HFFc6 (cell line): ENCODE results near the gene MED13L. TPM values are rescaled to one million over a fixed set of nuclear protein-coding genes. Genes with fewer than 3 reads are reported as not detected.
A peak's percentile ranks its signal among the peaks of the same experiment; 100 is the strongest.
"Not testable (repeated sequence)": the region's sequence is repeated elsewhere in the genome, so short reads cannot be mapped to it uniquely, and the experiment has no call there.

Experiments used
- DNase-seq: peaks from one replicate; pipeline ENCODE4 v3.0.0-alpha.2; 2018
- H3K27ac Mint-ChIP-seq: 2 replicates; pipeline ENCODE4 v1.8.0; 2020; ENCODE audit warnings: mild to moderate bottlenecking, mixed read lengths
- H3K27me3 Mint-ChIP-seq: 2 replicates; pipeline ENCODE4 v1.8.0; 2021; ENCODE audit warnings: mild to moderate bottlenecking, moderate library complexity, mixed read lengths; ENCODE audit not compliant: insufficient read depth
- H3K36me3 Mint-ChIP-seq: 2 replicates; pipeline ENCODE4 v1.8.0; 2021; ENCODE audit warnings: low read depth, mixed read lengths
- H3K4me1 Mint-ChIP-seq: 2 replicates; pipeline ENCODE4 v1.8.0; 2020; ENCODE audit warnings: low read depth, mixed read lengths
- H3K4me3 Mint-ChIP-seq: 2 replicates; pipeline ENCODE4 v1.8.0; 2020; ENCODE audit warnings: mild to moderate bottlenecking, moderate library complexity, mixed read lengths
- H3K9me3 Mint-ChIP-seq: 2 replicates; pipeline ENCODE4 v1.8.0; 2020; ENCODE audit warnings: mild to moderate bottlenecking, mixed read lengths
- total RNA-seq, 6 experiments: library from RNA; stranded (reverse); fragmentation: NEBNext Ultra II Directional; extraction: Animal tissue kit (Norgen Biotek cat#: 25700); gene quantifications; 2 replicates in 1 of 6; 3 replicates in 5 of 6; pipeline ENCODE4 v1.2.3, GENCODE V29; 2021
- TF ChIP-seq, protein P1 (sequence below): fragments of 200-600 bp; sonication (generic); IDR thresholded peaks from 2 replicates; pipeline ENCODE4 v1.5.0; 2021; ENCODE audit warnings: antibody characterized with exemption, mild to moderate bottlenecking

Gene MED13L
- total RNA-seq, 6 experiments from 2014 or later: 74.5 to 84.2 (median 77.7) TPM

DNA sequence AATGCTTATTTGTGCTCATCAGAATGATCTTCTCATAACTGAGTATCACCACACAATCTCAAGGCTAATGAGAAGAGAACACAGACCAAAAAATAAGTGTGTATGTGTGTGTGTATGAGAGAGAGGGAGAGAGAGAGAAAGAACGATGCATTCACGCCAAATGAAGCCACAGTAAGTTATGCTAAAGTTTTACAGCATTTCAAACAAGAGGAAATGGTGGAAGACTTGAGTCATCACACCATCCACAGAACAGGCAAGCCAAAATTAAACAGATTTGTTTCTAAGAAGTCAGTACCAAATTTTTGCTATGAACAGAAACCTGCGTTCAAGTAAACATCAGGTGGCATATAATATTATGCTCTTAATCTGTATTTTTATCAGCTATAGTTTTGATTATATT, 141.2 kb downstream of the MED13L start:
- no peaks in the 10 kb centered on the region; the same call in 1 of the 2 replicates for H3K27me3 Mint-ChIP-seq
- DNase-seq: peak; percentile 67
- peak overlapping the region; percentile 75 for H3K4me3 Mint-ChIP-seq
- no peaks in the 10 kb centered on the region for H3K36me3 Mint-ChIP-seq
- H3K9me3 Mint-ChIP-seq: no peaks in the 10 kb centered on the region
- H3K4me1 Mint-ChIP-seq: peaks cover 86% of the 10 kb centered on the region
- peak overlapping the region; percentile 89 for H3K27ac Mint-ChIP-seq
- TF ChIP-seq, protein P1, sequence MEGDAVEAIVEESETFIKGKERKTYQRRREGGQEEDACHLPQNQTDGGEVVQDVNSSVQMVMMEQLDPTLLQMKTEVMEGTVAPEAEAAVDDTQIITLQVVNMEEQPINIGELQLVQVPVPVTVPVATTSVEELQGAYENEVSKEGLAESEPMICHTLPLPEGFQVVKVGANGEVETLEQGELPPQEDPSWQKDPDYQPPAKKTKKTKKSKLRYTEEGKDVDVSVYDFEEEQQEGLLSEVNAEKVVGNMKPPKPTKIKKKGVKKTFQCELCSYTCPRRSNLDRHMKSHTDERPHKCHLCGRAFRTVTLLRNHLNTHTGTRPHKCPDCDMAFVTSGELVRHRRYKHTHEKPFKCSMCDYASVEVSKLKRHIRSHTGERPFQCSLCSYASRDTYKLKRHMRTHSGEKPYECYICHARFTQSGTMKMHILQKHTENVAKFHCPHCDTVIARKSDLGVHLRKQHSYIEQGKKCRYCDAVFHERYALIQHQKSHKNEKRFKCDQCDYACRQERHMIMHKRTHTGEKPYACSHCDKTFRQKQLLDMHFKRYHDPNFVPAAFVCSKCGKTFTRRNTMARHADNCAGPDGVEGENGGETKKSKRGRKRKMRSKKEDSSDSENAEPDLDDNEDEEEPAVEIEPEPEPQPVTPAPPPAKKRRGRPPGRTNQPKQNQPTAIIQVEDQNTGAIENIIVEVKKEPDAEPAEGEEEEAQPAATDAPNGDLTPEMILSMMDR: no peak

DNA sequence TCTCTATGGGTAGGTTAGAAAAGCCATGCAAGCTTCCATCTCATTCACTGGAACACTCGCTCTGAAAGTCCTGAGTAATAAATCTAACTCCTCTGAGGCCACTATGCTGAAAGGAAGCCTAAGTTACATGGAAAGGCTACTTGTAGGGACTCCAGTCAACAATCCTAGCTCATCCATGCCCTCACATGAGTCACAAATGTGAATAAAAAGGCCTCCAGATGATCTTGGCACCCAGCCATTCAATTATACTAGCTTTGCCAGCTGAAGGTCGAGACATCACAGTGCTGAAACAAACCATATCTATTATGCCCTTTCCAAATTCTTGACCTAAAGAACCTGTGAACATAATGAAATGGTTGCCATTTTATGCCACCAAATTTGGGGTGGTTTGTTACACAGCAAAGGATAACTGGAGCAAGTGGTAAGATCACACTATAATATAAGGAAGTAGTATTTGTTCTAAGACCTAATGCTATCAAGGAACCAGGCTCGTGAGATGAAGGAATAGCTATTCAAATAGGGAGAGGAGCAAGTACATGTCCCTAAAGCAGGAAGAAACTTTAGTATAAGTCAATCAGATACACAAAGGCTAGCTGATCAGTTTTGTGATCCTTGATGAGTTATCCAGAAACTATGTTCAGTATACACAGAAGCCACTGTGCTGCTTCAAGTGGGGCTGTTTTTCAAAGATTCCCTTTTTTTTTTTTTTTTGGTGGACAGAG, 142.1 kb downstream of the MED13L start:
- TF ChIP-seq, protein P1: no peak
- DNase-seq: peak; percentile 64
- Mint-ChIP-seq H3K27me3 (no peaks in the 10 kb centered on the region; the same call in 1 of the 2 replicates), H3K36me3 (no peaks in the 10 kb centered on the region), H3K4me3 (peak overlapping the region; percentile 69), H3K27ac (peak overlapping the region; percentile 89), H3K4me1 (peaks cover 87% of the 10 kb centered on the region), H3K9me3 (no peaks in the 10 kb centered on the region)

DNA sequence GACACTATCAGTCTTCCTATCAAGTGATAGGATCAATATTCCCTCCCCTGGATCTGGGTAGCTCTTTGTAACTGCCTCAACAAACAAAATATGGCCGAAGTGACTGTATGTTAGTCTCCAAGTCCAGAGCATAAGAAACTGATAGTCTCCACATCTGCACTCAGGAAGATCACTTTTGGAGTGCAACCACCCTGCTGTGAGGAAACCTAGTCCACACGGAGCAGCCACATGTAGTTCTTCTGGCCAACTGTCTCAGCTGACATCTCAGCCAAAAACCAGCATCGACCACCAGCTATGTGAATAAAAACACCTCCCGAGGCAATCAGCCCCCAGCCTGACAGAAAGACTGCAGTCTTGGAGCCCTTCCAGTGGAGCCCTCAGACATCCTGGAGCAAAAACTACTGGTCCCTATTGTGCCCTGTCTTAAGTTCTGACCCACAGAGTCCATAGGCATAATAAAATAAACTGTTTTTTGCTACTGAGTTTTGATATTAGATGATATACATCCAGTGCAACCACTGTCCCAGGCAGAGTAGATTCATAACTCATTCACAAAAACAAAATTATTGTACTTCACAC, 143.8 kb downstream of the MED13L start:
- no peak for DNase-seq
- TF ChIP-seq, protein P1: no peak
- Mint-ChIP-seq H3K27me3 (no peaks in the 10 kb centered on the region; the same call in 1 of the 2 replicates), H3K4me3 (peak overlapping the region; percentile 34; the same call in 1 of the 2 replicates), H3K4me1 (peaks cover 90% of the 10 kb centered on the region), H3K9me3 (no peaks in the 10 kb centered on the region), H3K27ac (peak overlapping the region; percentile 55), H3K36me3 (no peaks in the 10 kb centered on the region)

DNA sequence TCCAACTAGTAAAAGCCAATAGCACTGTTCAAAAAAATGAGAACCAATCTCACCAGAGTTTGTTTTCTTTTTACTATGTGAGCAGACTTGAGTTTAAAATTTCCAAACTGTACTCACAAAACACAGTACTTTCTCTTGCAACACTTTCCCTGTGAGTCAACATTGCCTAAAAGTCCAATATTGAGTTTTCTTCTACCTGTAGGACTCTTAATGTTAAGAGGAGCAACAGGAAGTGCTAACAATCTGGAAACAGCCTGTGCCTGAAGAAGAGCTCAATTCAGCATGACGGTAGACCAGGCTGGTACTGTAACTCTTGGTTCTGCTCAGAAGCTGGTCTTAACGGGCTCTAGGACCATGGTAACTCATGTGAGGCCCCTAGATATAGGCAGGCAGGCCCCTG, 144.3 kb downstream of the MED13L start:
- Mint-ChIP-seq H3K4me3 (no peak overlapping the region), H3K9me3 (no peaks in the 10 kb centered on the region), H3K27me3 (no peaks in the 10 kb centered on the region; the same call in 1 of the 2 replicates), H3K27ac (no peak overlapping the region), H3K36me3 (no peaks in the 10 kb centered on the region), H3K4me1 (peaks cover 89% of the 10 kb centered on the region)
- no peak for DNase-seq
- TF ChIP-seq, protein P1: no peak

DNA sequence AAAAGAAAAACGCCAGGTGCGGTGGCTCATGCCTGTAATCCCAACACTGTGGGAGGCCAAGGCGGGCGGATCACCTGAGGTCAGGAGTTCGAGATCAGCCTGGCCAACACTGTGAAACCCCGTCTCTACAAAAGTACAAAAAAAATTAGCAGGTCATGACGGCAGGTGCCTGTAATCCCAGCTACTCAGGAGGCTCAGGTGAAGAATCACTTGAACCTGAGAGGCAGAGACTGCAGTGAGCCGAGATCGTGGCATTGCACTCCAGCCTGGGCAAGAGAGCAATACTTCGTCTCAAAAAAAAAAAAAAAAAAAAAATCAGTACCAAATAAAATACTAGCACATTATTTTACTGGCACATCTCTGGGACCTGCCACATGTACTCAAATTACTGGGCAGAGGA, 145.5 kb downstream of the MED13L start:
- not testable (repeated sequence) for H3K27ac Mint-ChIP-seq, H3K9me3 Mint-ChIP-seq, H3K27me3 Mint-ChIP-seq, H3K36me3 Mint-ChIP-seq, DNase-seq, H3K4me3 Mint-ChIP-seq
- H3K4me1 Mint-ChIP-seq: peaks cover 88% of the 10 kb centered on the region

DNA sequence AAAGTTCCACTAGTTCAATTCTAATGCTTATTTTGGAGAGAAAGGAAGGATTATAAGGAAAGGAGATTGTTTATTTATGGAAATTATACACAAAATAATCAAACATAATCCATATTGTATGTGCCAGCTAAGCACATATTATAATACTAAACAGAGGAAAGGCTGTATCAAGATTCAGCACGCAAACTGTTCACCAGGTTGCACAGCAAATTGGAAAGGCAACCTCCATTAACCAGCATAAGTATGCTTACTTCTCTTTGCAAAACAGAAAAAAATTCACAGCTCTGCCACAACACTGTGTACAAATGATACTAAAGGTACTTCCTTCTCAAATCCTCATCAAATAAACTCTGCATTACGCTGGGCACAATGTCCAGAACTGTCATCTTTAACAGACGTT, 146.3 kb downstream of the MED13L start:
- DNase-seq: no peak
- Mint-ChIP-seq H3K27me3 (no peaks in the 10 kb centered on the region; the same call in none of the 2 replicates), H3K4me3 (no peak overlapping the region), H3K4me1 (peaks cover 88% of the 10 kb centered on the region), H3K27ac (no peak overlapping the region), H3K36me3 (peaks cover 5% of the 10 kb centered on the region; the same call in 1 of the 2 replicates), H3K9me3 (no peaks in the 10 kb centered on the region)
- TF ChIP-seq, protein P1: no peak
